Measurements from ENCODE around the gene C1GALT1. TPM values are rescaled to one million over a fixed set of nuclear protein-coding genes. Genes with fewer than 3 reads are reported as not detected.
"Not testable (repeated sequence)": the region's sequence is repeated elsewhere in the genome, so short reads cannot be mapped to it uniquely, and the experiment has no call there.

The C1GALT1 gene
- total RNA-seq, 6 donors from 2014 or later = 11.5 to 75.9 (median 34.7) TPM

DNA sequence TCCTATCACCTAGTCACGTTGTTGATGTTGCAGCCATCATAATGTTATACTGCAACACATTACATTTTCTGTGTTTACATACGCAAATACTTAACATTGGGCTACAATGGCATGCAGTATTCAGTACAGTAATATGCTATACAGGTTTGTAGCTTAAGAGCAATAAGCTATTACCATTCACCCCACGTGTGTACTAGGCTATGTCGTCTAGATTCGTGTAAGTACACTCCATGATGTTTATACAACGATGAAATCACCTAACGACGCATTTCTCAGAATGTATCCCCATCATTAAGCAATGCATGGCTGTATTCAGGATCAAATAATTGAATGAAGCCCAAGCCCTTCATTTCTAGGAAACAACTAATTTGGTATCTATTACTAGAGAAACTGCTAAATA lies 43.4 kb upstream of the C1GALT1 start:
- WGBS, 2 donors = 63 to 77% methylated on average over 8 of the region's 8 CpGs
- no peaks in the 10 kb centered on the region for H3K36me3 ChIP-seq
- peak in 1 of 2 donors; percentile 61 for ATAC-seq (ENCODE audit: low FRiP score in 2 of 2)
- H3K9me3 ChIP-seq = peaks cover 0 to 4% (median 2%) of the 10 kb centered on the region in 4 donors
- peak overlapping the region in 1 of 4 donors; percentile 7 for H3K27ac ChIP-seq
- DNase-seq = no peak
- TF ChIP-seq EP300 (IDR thresholded peaks at IDR 0.05) = peak in 1 of 4 donors; percentile 93
- no peak for TF ChIP-seq POLR2A (IDR thresholded peaks at IDR 0.05)
- TF ChIP-seq POLR2AphosphoS5 (IDR thresholded peaks at IDR 0.05) = no peak
- TF ChIP-seq, protein P1, sequence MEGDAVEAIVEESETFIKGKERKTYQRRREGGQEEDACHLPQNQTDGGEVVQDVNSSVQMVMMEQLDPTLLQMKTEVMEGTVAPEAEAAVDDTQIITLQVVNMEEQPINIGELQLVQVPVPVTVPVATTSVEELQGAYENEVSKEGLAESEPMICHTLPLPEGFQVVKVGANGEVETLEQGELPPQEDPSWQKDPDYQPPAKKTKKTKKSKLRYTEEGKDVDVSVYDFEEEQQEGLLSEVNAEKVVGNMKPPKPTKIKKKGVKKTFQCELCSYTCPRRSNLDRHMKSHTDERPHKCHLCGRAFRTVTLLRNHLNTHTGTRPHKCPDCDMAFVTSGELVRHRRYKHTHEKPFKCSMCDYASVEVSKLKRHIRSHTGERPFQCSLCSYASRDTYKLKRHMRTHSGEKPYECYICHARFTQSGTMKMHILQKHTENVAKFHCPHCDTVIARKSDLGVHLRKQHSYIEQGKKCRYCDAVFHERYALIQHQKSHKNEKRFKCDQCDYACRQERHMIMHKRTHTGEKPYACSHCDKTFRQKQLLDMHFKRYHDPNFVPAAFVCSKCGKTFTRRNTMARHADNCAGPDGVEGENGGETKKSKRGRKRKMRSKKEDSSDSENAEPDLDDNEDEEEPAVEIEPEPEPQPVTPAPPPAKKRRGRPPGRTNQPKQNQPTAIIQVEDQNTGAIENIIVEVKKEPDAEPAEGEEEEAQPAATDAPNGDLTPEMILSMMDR (IDR thresholded peaks at IDR 0.05) = no peak
- H3K4me1 ChIP-seq = peaks cover 0 to 13% (median 8%) of the 10 kb centered on the region in 4 donors
- H3K27me3 ChIP-seq = no peaks in the 10 kb centered on the region
- no peak overlapping the region for H3K4me3 ChIP-seq

GRCh38 chr7:7143404-7143803 lies 38.9 kb upstream of the C1GALT1 start:
- H3K27me3 ChIP-seq; H3K36me3 ChIP-seq; ATAC-seq (ENCODE audit: low FRiP score in 2 of 2); H3K27ac ChIP-seq; H3K4me3 ChIP-seq; H3K9me3 ChIP-seq; DNase-seq; H3K4me1 ChIP-seq: not testable (repeated sequence)
- 94 to 100% methylated on average over 1 of the region's 1 CpG for WGBS, 2 donors

DNA sequence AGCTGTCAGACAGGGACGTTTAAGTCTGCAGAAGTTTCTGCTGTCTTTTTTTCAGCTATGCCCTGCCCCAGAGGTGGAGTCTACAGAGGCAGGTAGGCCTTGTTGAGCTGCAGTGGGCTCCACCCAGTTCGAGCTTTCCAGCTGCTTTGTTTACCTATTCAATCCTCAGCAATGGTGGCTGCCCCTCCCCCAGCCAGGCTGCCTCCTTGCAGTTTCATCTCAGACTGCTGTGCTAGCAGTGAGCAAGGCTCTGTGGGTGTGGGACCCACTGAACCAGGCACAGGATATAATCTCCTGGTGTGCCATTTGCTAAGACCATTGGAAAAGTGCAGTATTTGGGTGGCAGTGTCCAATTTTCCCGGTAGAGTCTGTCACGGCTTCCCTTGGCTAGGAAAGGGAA lies 37.2 kb upstream of the C1GALT1 start:
- not testable (repeated sequence) for H3K4me3 ChIP-seq; H3K36me3 ChIP-seq; DNase-seq; H3K9me3 ChIP-seq; H3K27ac ChIP-seq; ATAC-seq (ENCODE audit: low FRiP score in 2 of 2); H3K4me1 ChIP-seq; H3K27me3 ChIP-seq
- 57 to 83% methylated on average over 2 to 4 of the region's 4 CpGs for WGBS, 2 donors

DNA sequence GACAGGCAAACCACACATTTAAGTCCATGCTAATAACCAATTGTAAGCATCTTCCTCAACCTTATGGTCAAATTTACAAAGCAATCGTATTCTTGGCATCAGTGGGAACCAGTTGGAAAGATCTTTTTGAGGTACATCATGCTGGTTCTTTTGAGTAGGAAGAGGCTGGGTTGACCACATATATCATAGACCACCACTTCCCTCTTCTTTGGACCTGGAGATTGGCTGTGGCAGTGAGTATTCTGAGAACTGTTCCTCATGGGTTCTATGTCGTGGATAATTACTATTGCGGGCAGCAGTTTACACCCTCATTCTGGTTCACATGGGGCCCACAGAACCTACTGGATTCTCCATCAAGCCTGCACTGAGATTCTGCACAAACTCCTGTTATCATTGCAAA lies 35.5 kb upstream of the C1GALT1 start:
- Histone ChIP-seq H3K27ac (no peak overlapping the region), H3K4me3 (no peak overlapping the region), H3K9me3 (peaks cover 0 to 8% (median 2%) of the 10 kb centered on the region in 4 donors), H3K27me3 (no peaks in the 10 kb centered on the region), H3K36me3 (no peaks in the 10 kb centered on the region), H3K4me1 (peaks cover 0 to 10% (median 2%) of the 10 kb centered on the region in 4 donors)
- DNase-seq (no peak), ATAC-seq (ENCODE audit: low FRiP score in 2 of 2) (no peak)
- no peak for TF ChIP-seq POLR2AphosphoS5 (IDR thresholded peaks at IDR 0.05)
- no peak for TF ChIP-seq EP300 (IDR thresholded peaks at IDR 0.05)
- no peak for TF ChIP-seq POLR2A (IDR thresholded peaks at IDR 0.05)
- TF ChIP-seq, protein P1 (IDR thresholded peaks at IDR 0.05) = no peak
- 56 to 79% methylated on average over 3 of the region's 3 CpGs for WGBS, 2 donors

GRCh38 chr7:7148798-7149481 lies 33.4 kb upstream of the C1GALT1 start:
- H3K4me3 ChIP-seq = no peak overlapping the region
- no peaks in the 10 kb centered on the region for H3K27me3 ChIP-seq
- H3K36me3 ChIP-seq = no peaks in the 10 kb centered on the region
- H3K9me3 ChIP-seq = peaks cover 0 to 4% (median under 1%) of the 10 kb centered on the region in 4 donors
- peak in 1 of 2 donors; percentile 84 for DNase-seq
- peak overlapping the region in 2 of 4 donors; percentile 50 to 61 for H3K27ac ChIP-seq
- TF ChIP-seq, protein P1 (IDR thresholded peaks at IDR 0.05) = no peak
- peak in 1 of 2 donors; percentile 70 for TF ChIP-seq POLR2AphosphoS5 (IDR thresholded peaks at IDR 0.05)
- TF ChIP-seq EP300 (IDR thresholded peaks at IDR 0.05) = peak in 1 of 4 donors; percentile 93
- no peak for TF ChIP-seq POLR2A (IDR thresholded peaks at IDR 0.05)
- peaks cover 0 to 10% (median 3%) of the 10 kb centered on the region in 4 donors for H3K4me1 ChIP-seq
- peak; percentile 63 to 94 for ATAC-seq (ENCODE audit: low FRiP score in 2 of 2)
- 79 to 94% methylated on average over 7 of the region's 7 CpGs for WGBS, 2 donors

- no peak overlapping the region for H3K4me3 ChIP-seq
- H3K9me3 ChIP-seq = peaks cover 0 to 6% (median 0%) of the 10 kb centered on the region in 4 donors
- no peak for DNase-seq
- peaks cover 0 to 10% (median 3%) of the 10 kb centered on the region in 4 donors for H3K4me1 ChIP-seq
- no peaks in the 10 kb centered on the region for H3K27me3 ChIP-seq
- WGBS, 2 donors = 27 to 46% methylated on average over 3 of the region's 3 CpGs
- no peak overlapping the region for H3K27ac ChIP-seq
- TF ChIP-seq, protein P1 (IDR thresholded peaks at IDR 0.05) = no peak
- TF ChIP-seq POLR2A (IDR thresholded peaks at IDR 0.05) = no peak
- TF ChIP-seq POLR2AphosphoS5 (IDR thresholded peaks at IDR 0.05) = no peak
- TF ChIP-seq EP300 (IDR thresholded peaks at IDR 0.05) = no peak
- H3K36me3 ChIP-seq = no peaks in the 10 kb centered on the region
- no peak for ATAC-seq (ENCODE audit: low FRiP score in 2 of 2)
Measured at GRCh38 chr7:7151285-7151684, 31.1 kb upstream of the C1GALT1 start.

Measured in upper lobe of left lung (tissue), 6 donors.